ENCODE results near the gene VAMP2. TPM values are rescaled to one million over a fixed set of nuclear protein-coding genes. Genes with fewer than 3 reads are reported as not detected.

Gene VAMP2
- polyA plus RNA-seq, 2 of the 4 experiments (the other 2 are of a cell fraction): 19.2 to 21.7 TPM

DNA sequence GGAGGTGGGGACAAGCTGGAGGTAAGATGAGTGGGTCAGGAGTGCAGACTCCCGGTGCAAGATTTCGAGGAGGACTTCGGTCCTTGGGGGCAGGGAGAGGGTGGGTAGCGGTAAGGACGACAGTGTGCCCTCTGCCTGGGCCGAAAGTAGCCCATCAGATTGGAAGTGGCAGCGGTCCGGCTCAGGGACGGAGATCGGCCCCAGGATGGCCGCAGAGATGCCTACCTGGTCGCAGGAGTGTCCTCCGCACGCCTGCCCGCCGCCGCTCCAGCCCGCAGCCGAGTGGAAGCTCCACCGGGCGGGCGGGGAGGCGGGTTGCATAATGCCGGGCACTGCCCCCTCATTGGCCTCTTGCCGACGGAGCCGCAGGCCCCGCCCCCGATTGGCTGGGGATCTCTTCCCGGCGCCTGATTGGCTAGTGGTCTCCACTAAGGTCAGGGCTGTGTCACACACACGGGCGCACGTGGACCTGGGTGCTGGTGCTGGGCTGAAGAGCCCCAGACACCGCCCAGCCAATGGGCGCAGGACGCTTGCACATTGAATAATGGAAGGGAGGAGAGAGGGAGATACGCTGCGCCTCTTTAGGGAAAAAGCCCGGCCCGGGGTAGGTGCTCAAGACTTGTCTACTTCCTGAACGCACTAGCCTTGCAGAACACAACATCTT lies 10.5 kb downstream of the VAMP2 start, which contains the start of gene PER1 (continued):
- TF ChIP-seq, protein P1, sequence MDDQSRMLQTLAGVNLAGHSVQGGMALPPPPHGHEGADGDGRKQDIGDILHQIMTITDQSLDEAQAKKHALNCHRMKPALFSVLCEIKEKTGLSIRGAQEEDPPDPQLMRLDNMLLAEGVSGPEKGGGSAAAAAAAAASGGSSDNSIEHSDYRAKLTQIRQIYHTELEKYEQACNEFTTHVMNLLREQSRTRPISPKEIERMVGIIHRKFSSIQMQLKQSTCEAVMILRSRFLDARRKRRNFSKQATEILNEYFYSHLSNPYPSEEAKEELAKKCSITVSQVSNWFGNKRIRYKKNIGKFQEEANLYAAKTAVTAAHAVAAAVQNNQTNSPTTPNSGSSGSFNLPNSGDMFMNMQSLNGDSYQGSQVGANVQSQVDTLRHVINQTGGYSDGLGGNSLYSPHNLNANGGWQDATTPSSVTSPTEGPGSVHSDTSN (IDR thresholded peaks at IDR 0.05): no peak
- peak; percentile 92 for TF ChIP-seq HOXB13 (CRISPR knock-in tag; IDR thresholded peaks at IDR 0.05; ENCODE audit: low read depth)
- TF ChIP-seq BCL3 (IDR thresholded peaks at IDR 0.05): 0 out of 3 replicates have a peak, but pooled peaks have one; percentile 25
- TF ChIP-seq KDM5A (IDR thresholded peaks at IDR 0.05): no peak
- TF ChIP-seq RAD21 (conservative IDR thresholded peaks at IDR 0.05 in 1 of 2, IDR thresholded peaks at IDR 0.05 in 1 of 2): no peak

DNA sequence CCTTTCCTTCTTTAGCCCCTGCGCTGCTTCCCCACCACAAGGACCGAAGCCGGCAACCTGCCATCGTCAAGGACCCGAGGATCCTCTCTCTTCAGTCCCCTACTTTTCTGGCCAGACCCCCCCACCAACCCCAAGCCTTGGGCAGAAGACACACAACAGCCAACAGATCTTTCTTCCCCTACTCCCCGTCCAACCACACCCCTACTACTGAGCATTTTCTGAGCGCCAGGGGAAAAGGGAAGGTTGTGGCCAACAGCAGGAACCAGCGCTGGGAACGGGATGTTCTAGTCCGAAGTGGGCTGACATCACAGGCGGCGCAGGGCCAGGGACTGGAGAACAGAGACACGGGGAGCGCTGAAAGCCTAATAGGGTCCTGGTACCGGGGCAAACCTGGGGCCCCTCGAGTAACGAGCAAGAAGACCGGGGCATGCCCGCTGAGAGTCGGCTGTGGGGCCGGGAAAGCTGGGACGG lies 11.1 kb downstream of the VAMP2 start:
- no peak for ATAC-seq
- peak overlapping the region; percentile 49 for H3K4me3 ChIP-seq
- FAIRE-seq: no peak
- H3K27ac ChIP-seq: peak overlapping the region; percentile 89 to 93
- no peak for DNase-seq (ENCODE audit: low read depth in 1 of 2, low spot score in 1 of 2)
- H3K4me2 ChIP-seq: peak overlapping the region; percentile 78
- POLR2A ChIA-PET: interaction anchor here (0.8 to 1.3 kb wide), 5 partner anchors 11 to 40 kb away, joined by 4 to 12 read pairs (median 5); no protein-coding TSS in a partner anchor
- TF ChIP-seq, protein P2, sequence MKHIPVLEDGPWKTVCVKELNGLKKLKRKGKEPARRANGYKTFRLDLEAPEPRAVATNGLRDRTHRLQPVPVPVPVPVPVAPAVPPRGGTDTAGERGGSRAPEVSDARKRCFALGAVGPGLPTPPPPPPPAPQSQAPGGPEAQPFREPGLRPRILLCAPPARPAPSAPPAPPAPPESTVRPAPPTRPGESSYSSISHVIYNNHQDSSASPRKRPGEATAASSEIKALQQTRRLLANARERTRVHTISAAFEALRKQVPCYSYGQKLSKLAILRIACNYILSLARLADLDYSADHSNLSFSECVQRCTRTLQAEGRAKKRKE (CRISPR knock-in tag; IDR thresholded peaks at IDR 0.05; ENCODE audit: low read depth): no peak
- TF ChIP-seq HOXB5 (CRISPR knock-in tag; IDR thresholded peaks at IDR 0.05) (no peak), ZFP36 (IDR thresholded peaks at IDR 0.05; ENCODE audit: borderline replicate concordance, partially characterized antibody) (no peak), FOSB (CRISPR knock-in tag; IDR thresholded peaks at IDR 0.05) (no peak), HOXA7 (CRISPR knock-in tag; IDR thresholded peaks at IDR 0.05) (no peak), KDM5A (IDR thresholded peaks at IDR 0.05) (no peak), CHD2 (IDR thresholded peaks at IDR 0.05; ENCODE audit: low read length, partially characterized antibody) (peak; percentile 7)
- TF ChIP-seq, protein P3, sequence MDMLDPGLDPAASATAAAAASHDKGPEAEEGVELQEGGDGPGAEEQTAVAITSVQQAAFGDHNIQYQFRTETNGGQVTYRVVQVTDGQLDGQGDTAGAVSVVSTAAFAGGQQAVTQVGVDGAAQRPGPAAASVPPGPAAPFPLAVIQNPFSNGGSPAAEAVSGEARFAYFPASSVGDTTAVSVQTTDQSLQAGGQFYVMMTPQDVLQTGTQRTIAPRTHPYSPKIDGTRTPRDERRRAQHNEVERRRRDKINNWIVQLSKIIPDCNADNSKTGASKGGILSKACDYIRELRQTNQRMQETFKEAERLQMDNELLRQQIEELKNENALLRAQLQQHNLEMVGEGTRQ (IDR thresholded peaks at IDR 0.05): no peak
- CTCF ChIA-PET: interaction anchor here (1.2 to 26.5 kb wide), 3 partner anchors 1 to 33 kb away, joined by 4 to 601 read pairs (median 601); partner anchors contain the start of genes PER1 and VAMP2
- WGBS (ENCODE audit: missing lambda C conversion rate): 36% methylated on average over 22 of the region's 22 CpGs
- peaks cover 42% of the 10 kb centered on the region for H3K4me1 ChIP-seq
- no peaks in the 10 kb centered on the region for H3K9me3 ChIP-seq

DNA sequence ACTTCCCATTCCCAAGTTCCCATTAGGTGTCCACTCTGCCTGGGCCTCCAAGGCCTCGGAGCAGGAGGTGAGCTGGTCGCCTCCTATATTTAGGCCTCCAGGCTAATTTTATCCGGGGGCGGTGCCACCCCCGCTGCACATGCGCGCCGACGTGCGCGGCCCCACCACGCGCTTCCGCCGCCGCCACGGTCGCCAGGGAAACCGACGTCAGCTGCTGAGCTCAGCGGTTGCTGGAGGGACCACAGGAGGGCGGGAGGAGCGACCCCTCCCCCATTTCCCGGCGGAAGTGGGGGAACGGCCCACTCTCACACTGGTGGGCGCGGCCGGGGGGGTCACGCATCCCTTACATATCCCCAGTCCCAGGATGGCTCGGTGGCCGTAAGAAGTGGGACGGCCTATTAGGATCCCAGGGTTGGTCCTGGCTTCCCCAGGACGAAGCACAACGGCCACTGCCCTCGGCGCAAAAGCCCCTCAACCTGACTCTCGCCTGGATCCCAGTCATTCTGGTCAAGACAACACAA lies 11.6 kb downstream of the VAMP2 start:
- ATAC-seq: no peak
- Histone ChIP-seq H3K4me1 (peaks cover 42% of the 10 kb centered on the region), H3K9me3 (no peaks in the 10 kb centered on the region), H3K4me2 (peak overlapping the region; percentile 78), H3K4me3 (peak overlapping the region; percentile 49; the same call in 2 of the 3 replicates), H3K27ac (peak overlapping the region; percentile 89 to 93; a peak in 3 of 6 replicates)
- 91% methylated on average over 38 of the region's 38 CpGs for WGBS (ENCODE audit: missing lambda C conversion rate)
- no peak for DNase-seq (ENCODE audit: low read depth in 1 of 2, low spot score in 1 of 2)
- ChIA-PET POLR2A (interaction anchor here (1.3 kb wide), 1 partner anchor 13 kb away, joined by 10 read pairs; no protein-coding TSS in a partner anchor), CTCF (interaction anchor here (1.2 to 26.5 kb wide), 3 partner anchors 2 to 32 kb away, joined by 4 to 601 read pairs (median 601); partner anchors contain the start of genes PER1 and VAMP2)
- no peak for FAIRE-seq
- TF ChIP-seq REST (IDR thresholded peaks at IDR 0.05): no peak
- no peak for TF ChIP-seq CBX2 (IDR thresholded peaks at IDR 0.05; ENCODE audit: borderline replicate concordance, low read depth)
- TF ChIP-seq HOXA7 (CRISPR knock-in tag; IDR thresholded peaks at IDR 0.05): peak; percentile 82; the same call in 1 of the 2 replicates
- no peak for TF ChIP-seq EP300 (IDR thresholded peaks at IDR 0.05)
- TF ChIP-seq MAFK (IDR thresholded peaks at IDR 0.05; ENCODE audit: partially characterized antibody): peak; percentile 3
